K562 (cell line): ENCODE measurements around the gene ZC3H10. TPM values are rescaled to one million over a fixed set of nuclear protein-coding genes. Genes with fewer than 3 reads are reported as not detected.

ENCODE experiments used
- ARID1B ChIP-seq: fragments of 450-650 bp; IDR thresholded peaks from 2 replicates; pipeline ENCODE4 v1.6.1; 2016; ENCODE audit warnings: antibody characterized with exemption, mild to moderate bottlenecking, inconsistent platforms
- ARID3A ChIP-seq: IDR thresholded peaks from 2 replicates; pipeline ENCODE4 v1.6.1; 2012; ENCODE audit warnings: low read depth, low read length, improper control_type of control experiment, borderline replicate concordance
- BRCA1 ChIP-seq, 2 experiments: fragments of 450-650 bp in 1 of 2; sonication (generic) in 1 of 2; formaldehyde crosslinking in 1 of 2; IDR thresholded peaks; 2 replicates each; pipeline versions ENCODE4 v1.5.0 to v1.6.1; 2017 to 2020; ENCODE audit warnings: mild to moderate bottlenecking in 1 of 2, missing genetic modification reagents in 1 of 2
- BRD9 ChIP-seq: fragments of 450-650 bp; IDR thresholded peaks from 2 replicates; pipeline ENCODE4 v1.6.1; 2018; ENCODE audit warnings: low read depth; ENCODE audit not compliant: partially characterized antibody
- CBFA2T2 ChIP-seq: fragments of 450-650 bp; conservative IDR thresholded peaks from 2 replicates; pipeline ENCODE4 v1.6.1; 2017; ENCODE audit warnings: mild to moderate bottlenecking
- DACH1 ChIP-seq: fragments of 450-650 bp; IDR thresholded peaks from 2 replicates; pipeline ENCODE4 v1.6.1; 2018; ENCODE audit not compliant: partially characterized antibody
- IRF9 ChIP-seq: fragments of 450-650 bp; IDR thresholded peaks from 2 replicates; pipeline ENCODE4 v1.6.1; 2016; ENCODE audit warnings: missing biosample characterization, missing genetic modification characterization
- JUND ChIP-seq, 2 experiments: IDR thresholded peaks; 2 replicates in 1 of 2; 3 replicates in 1 of 2; pipeline ENCODE4 v1.6.1; 2011; ENCODE audit warnings: borderline replicate concordance in 2 of 2, low read depth in 2 of 2, low read length in 2 of 2, improper control_type of control experiment in 1 of 2, missing biosample characterization in 1 of 2, missing genetic modification characterization in 1 of 2, missing genetic modification reagents in 1 of 2
- MXD1 ChIP-seq: fragments of 250-450 bp; sonication (Bioruptor Pico); IDR thresholded peaks from 2 replicates; pipeline ENCODE4 v1.8.0; 2021; ENCODE audit warnings: borderline replicate concordance, mild to moderate bottlenecking, moderate library complexity; ENCODE audit not compliant: poor library complexity, severe bottlenecking
- SMAD4 ChIP-seq: fragments of 250-450 bp; sonication (Bioruptor Pico); conservative IDR thresholded peaks from 2 replicates; pipeline ENCODE4 v1.8.0; 2021; ENCODE audit warnings: inconsistent platforms, mild to moderate bottlenecking, moderate library complexity
- TEAD4 ChIP-seq, 2 experiments: sonication (generic) in 1 of 2; formaldehyde crosslinking in 1 of 2; IDR thresholded peaks; 2 replicates each; pipeline versions ENCODE4 v1.6.1 to v1.8.0; 2012 to 2022; ENCODE audit warnings: borderline replicate concordance in 1 of 2, inconsistent platforms in 1 of 2, low read length in 1 of 2, mild to moderate bottlenecking in 1 of 2, missing genetic modification reagents in 1 of 2
- ZMIZ1 ChIP-seq, 2 experiments: fragments of 150-350 bp in 1 of 2; IDR thresholded peaks; 2 replicates each; pipeline ENCODE4 v1.6.1; 2012 to 2016; ENCODE audit warnings: low read depth in 2 of 2, low read length in 2 of 2, mild to moderate bottlenecking in 1 of 2, moderate library complexity in 1 of 2
- ZNF23 ChIP-seq: fragments of 250-450 bp; sonication (Bioruptor Pico); IDR thresholded peaks from 2 replicates; pipeline ENCODE4 v1.4.0; 2020; ENCODE audit warnings: mild to moderate bottlenecking
- ZNF512 ChIP-seq: IDR thresholded peaks from 2 replicates; pipeline ENCODE4 v1.6.1; 2016; ENCODE audit warnings: missing genetic modification characterization, missing compliant biosample characterization
- ZNF589 ChIP-seq: fragments of 200-800 bp; sonication (Bioruptor generic); IDR thresholded peaks from 2 replicates; pipeline ENCODE4 v1.6.1; 2016; ENCODE audit warnings: low read depth, missing genetic modification characterization, missing compliant biosample characterization
- polyA plus RNA-seq, 8 experiments: library from polyadenylated mRNA; depleted of rRNA in 4 of 8; stranded (reverse) in 5 of 8; unstranded in 3 of 8; fragments of >200 nt; fragmentation: Nextera tagmentation in 2 of 8; fragmentation: Illumina TruSeq in 1 of 8; extraction: Ambion mirVana in 2 of 8; extraction: Trizol in 1 of 8; gene quantifications; 2 replicates each; pipeline versions ENCODE4 v1.2.1 to v1.2.3, GENCODE V29; 2011 to 2014; ENCODE audit warnings: inconsistent platforms in 1 of 8, missing spikeins in 1 of 8
- total RNA-seq, 7 experiments: library from RNA; depleted of rRNA in 6 of 7; stranded (reverse); fragments of >200 nt in 6 of 7; fragmentation: Illumina TruSeq in 2 of 7; extraction: Trizol in 2 of 7; gene quantifications; 2 replicates each; pipeline versions ENCODE4 v1.2.1 to v1.2.3, GENCODE V29; 2011 to 2021; ENCODE audit warnings: low replicate concordance in 1 of 7

Gene ZC3H10
- total and polyA plus RNA-seq, 9 of the 15 experiments (the other 6 are each of a cell fraction or from before 2014, with no cell fraction given), result 0.31 to 4.1 (median 1.6) TPM

- TF ChIP-seq JUND (IDR thresholded peaks at IDR 0.05; ENCODE audit: borderline replicate concordance, low read depth, low read length) (peak; percentile 68; the same call in 1 of the 2 replicates), JUND (tag; IDR thresholded peaks at IDR 0.05; ENCODE audit: borderline replicate concordance, low read depth, low read length) (peak; percentile 43; the same call in 1 of the 3 replicates), DACH1 (no peak), CBFA2T2 (no peak), ARID1B (0 out of 2 replicates have a peak, but pooled peaks have one; percentile 2), BRCA1 (IDR thresholded peaks at IDR 0.05) (no peak), BRCA1 (CRISPR knock-in tag; IDR thresholded peaks at IDR 0.05) (no peak), ZNF23 (CRISPR knock-in tag) (no peak), MXD1 (no peak), IRF9 (tag) (no peak), BRD9 (peak; percentile 27), SMAD4 (CRISPR knock-in tag) (no peak; the same call in 1 of the 2 replicates), ZNF589 (CRISPR knock-in tag) (no peak; the same call in 1 of the 2 replicates), ZNF512 (tag) (no peak), ARID3A (no peak), ZMIZ1 (IDR thresholded peaks at IDR 0.05; ENCODE audit: low read depth in 2 of 2, low read length in 2 of 2) (peak in 1 of 2 experiments; percentile 23; a peak in 1 of 4 replicates), TEAD4 (IDR thresholded peaks at IDR 0.05; ENCODE audit: low read length) (peak; percentile 11; the same call in 1 of the 2 replicates), TEAD4 (CRISPR knock-in tag; IDR thresholded peaks at IDR 0.05; ENCODE audit: borderline replicate concordance) (0 out of 2 replicates have a peak, but pooled peaks have one; percentile 40)
These were observed 13.8 kb upstream of the ZC3H10 start, which contains the start of gene PA2G4 (continued) for GRCh38 chr12:56104109-56104814.
